Limb (tissue), 2 donors: ENCODE data around the gene RAMP1.
A peak's percentile ranks its signal among the peaks of the same experiment; 100 is the strongest.

ENCODE experiments used
- DNase-seq, 2 donors: peaks; one replicate each; pipeline ENCODE4 v3.0.0-alpha.2; 2016; ENCODE audit errors: extremely low spot score in 2 of 2

RAMP1 gene

DNA sequence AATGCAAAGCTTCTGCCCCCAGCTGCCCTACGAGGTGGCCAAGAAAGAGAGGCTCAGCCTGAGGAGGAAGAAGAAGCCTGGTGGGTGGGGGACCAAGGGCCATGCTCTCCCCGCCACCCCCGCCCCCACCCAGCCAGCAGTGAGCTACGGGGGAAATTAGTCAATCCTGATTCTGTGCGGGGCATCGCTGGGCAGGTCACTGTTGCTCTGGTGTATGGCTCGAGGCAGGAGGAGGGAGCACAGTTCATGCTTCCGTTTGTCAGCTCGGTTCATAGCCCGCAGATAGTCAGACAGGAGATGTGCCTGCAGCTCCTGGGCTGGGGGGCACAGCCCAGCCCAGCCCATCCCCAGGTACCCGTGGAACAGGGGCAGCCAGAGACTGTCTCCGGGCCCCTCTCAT is 17.1 kb downstream of the RAMP1 start:
- no peak for DNase-seq

DNA sequence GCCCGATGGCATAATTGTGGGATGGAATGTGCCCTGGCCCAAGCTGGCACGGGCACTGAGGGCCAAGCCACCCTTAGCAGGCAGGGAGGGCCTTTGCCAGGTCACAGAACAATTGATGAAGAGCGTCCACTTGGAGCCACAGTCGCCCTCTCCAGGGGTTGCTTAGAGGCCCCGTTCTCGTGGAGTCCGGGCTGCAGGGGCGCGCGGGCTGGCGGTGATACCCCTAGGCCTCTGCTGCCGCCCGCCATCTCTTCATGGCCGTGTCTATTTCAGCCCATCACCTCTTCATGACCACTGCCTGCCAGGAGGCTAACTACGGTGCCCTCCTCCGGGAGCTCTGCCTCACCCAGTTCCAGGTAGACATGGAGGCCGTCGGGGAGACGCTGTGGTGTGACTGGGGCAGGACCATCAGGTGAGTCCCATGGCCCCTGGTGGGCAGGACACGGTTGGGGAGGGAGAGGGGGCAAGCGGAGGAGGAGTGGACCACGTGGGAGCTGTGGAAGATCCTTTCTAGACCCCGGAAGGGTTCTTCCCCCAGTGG is 17.6 kb downstream of the RAMP1 start:
- no peak for DNase-seq

DNA sequence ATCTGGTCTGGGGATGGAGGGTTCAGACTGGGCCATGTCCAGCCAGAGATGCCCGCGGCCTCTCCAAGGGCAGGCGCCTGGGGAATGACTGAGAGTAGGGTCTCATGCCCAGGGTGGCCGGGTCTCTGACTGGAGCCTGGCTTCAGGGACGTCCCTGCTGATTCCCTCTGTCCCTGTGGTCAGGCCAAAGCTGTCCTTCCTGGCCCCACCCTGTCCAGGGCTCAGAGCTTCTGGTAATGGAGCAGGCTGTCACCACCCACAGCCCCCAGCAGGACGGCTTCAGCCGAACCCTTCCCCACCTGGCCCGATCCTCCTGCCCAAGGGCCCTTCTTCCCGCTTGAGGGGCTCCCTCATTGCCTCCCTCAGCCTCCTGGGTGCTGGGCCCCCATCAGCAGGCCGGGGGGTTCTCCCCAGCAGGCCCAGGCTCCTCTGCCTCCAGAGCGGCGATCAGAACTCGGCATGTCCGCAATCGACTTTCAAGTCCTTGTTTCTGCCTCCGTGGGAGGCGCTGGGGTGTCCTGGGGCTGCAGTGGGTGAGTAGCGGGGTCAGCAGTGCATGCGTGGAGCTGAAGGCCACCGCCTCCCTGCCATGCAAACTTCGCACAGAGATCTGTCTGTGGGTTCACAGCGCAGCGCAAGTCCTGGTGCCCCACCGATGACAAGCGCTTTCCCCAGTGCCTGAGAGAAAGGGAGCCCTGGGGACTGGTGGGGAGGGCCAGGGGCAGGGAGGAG is 18.3 kb downstream of the RAMP1 start:
- no peak for DNase-seq

DNA sequence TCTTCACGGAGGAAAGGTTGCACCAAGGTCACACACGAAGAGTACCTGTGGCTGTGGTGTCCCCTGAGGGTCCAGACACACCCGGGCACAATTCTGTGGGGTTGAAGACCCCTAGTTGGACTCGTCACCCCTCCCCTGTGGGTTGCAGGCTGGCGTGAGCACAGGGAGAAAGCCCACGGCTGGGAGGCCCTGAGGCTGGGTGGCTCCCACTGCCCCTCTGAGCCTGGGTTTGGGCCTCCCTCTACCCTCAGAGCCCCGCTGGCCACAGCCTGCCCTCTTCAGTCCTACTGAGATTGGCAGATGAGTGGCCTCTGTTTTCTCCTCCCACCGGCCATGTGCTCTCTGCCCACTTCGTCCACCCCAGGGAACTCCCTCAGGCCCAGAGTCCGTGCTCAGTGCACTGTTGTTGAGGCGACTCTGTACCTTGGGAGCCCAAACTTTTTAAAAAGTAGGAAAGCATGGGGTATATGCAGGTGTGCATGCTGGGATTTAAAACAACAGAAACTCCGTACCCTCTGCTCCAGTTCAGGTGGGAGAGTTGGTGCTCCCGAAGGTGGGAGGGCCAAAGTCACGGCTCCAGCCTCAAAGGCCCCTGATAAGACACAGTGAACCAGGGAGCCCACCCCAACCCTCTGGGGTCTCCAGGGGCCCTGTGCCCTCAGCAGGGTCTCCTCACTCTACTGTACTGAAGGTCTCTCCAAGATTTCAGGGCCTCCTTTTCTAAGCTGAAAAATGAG is 19.1 kb downstream of the RAMP1 start:
- DNase-seq, result no peak

DNA sequence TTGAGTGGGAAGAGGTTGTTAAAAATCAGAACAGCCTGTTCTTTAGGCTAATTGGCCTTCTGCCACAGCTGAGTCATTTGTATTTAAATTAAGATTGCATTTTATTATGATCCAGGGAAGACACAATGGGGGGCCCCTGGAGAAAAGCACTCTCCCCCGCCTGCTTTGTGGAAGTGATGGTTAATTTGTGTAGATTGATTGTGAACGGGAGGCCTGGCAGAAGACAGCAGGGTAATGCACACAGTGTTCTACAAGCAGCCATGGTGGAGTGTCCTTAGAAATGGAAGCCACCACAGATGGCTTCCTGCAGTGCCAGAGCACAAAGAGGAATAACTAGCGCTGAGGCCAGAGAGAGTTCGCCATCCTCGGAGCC is 19.6 kb downstream of the RAMP1 start:
- peak in 1 of 2 donors; percentile 33 for DNase-seq

DNA sequence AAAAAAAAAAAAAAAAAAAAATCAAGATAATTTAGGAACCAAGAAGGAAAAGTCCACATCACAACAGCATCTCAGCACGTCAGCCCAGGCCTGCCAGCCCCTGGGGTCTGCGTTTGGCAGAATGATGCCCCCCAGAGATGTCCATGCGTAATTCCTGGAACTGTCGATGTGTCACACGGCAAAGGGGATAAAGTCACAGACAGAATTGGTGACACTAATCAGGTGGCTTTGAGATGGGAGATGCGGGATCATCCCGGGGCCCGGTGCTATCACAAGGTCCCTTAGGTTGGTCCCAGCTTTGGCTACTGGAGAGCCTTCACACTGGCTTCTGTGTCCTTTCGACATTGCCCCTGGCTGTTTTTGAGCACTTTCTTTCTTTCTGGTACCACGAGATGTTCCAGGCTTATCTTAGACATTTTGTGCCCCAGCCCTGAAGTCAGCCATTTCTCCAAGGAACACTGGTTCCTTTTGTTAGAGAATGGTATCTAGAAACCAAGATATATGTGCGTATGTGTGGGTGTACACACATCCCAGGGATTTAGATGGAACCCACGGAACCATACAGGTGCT is 20.7 kb downstream of the RAMP1 start:
- DNase-seq, result no peak

DNA sequence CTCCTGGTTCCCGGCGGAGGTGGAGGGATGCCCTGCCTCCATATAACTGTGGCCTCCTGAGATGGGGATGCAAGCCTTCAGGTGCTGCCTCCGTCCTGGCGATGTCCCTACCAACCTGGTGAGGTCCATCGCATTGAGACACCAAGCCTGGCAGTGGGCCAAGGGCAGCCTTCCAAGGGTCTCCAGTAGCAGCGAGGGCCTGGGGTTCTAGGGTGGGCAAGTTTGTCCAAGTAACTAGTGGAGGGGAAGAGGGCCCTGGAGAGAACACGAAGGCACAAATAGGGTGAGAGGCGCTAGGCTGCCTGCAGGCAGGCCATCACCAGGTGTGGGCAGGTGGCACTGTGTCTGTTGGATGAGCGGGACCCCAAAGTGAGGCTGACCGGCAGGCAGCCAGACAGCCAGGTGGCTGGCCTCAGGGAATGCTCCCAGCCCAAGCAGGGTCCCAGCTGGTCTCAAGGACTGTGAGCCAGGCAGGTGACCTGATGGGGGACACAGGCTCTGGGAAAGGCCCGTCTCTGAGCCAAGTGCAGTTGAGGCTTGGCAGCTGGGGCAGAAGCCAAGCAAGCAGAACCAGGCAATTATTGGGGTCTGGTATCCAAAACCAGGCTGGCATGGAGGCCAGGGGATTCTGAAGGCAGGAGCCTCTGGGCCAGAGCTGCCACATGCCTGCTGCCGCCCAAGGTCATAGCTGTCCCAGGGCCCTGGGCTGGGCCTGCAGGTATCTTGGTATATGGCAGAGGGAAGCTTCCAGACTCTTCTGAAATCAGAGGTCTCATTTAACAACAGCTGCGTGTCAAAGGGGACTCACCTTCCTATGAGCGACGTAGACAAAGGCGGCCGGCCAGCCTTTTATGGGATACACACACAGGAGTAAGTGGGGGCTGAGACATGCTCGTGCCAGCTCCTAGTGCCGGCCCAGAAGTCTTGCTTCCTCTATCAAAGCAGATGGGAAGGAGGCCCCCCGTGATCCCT is 23.4 kb downstream of the RAMP1 start:
- DNase-seq, result no peak

DNA sequence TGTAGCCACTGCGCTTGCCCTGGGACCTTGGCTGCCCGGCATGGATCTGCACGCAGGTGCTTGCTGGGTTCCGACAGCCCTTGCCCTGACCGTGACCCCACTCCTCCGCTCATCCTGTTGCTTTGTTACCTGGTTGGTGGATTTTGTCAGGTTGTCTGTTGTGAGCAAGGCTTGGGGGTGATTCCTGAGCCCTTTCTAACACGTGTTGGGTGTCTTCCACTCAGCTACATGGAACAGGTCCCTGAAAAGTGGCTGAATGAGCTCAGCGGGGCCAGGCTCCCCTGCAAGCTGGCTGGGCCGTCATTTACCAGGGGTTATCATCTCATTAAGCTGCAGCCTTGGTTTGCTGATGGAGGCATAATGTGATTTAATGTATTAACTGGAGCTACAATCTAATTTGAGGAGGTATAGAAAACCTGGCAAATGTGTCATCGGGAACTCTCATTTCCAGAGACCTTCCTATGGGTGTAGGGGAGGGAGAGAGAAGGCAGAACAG is 24.6 kb downstream of the RAMP1 start:
- DNase-seq, result no peak

DNA sequence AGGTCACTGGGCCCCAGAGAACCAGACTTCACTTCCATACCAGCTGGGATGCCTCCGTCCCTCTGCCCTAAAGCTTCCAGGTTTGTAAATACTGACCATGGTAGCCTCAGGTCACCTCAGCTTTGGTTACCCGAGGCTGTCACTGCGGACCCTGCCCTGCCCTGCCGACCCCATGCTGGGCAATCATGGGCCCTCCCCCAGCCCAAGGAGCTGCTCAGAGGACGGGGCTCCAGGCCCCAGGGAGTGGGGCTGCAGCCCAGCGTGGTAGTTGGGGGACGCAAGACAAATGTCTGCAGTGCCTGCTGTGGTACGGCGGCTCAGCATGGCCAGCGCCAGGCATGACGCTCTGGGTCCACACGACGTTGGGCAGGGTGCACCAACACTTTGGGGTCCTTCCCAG is 25.3 kb downstream of the RAMP1 start:
- no peak for DNase-seq

DNA sequence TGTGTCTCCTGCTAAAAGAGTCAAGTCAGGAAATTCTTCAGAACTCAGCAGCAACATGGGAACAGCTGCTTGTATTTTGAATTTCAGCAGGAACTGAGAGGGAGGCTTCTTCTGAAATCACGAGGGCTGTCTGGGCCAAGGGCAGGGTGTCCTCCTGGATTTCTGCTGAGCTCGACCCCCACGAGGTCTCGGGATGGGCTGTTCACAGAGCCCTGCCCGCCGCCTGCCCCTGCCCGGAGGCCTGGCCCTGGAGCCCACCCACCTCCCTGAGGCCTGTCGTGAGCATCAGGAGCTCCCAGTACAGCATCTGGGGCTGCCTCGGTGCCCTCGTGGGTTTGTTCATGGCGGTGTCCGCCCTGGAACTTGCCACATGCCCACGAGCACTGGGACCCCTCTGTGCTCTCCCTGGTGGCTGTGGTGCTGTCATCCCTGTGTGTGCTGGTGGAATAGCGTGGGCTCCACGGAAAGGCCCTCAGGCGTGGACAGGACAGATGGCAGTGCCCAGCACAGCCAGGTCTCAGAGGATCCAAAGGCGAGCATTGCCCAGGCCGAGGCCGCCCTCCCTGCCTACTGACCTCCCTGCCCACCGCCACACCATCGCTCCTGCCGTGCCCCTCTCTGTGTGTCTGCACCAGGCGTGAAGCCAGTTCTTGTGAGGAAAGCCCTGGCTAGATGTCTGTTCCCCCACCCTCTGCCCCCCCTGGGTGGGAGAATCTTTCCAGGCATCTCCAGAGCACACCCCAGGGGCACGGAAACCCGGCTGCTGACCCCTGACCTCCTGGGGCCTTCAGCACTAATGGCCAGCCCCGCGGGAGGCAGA is 25.9 kb downstream of the RAMP1 start:
- peak in 1 of 2 donors; percentile 36 for DNase-seq

DNA sequence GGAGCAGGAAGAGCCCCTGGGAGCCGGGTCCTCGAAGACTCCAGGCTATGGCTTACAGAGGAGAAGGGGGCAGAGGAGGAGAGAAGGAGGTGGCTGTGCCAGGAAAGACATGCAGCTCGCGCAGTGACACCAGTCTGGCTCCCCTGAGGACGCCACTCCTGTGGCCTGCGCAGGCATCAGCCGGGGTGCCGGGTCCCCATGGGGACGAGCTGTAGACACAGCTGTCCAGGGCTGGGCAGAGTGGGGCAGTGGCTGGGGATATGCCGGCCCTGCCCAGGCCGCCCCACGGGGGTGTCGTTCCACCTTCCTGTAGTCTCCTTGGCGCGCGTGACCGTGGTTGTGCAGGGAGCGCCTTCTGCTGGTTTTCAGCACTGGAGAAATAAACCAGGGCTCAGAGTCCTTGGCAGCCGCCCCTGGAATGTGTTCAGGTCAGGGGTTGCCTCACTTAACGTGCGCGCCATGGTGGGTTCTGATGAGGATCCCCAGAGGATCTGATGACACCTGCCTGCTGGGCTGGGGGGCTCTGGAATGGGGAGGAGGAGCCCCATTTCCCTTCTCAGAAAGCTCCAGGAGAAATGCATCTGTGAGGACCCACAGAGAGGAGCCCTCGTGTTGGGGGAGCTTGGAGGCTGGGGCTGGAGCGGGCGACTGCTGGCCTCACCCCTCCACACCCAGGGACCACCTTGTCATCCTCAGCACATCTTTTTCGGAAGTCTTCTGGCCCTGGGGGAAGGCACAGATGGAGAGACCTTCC is 26.7 kb downstream of the RAMP1 start:
- DNase-seq, result peak in 1 of 2 donors; percentile 57

DNA sequence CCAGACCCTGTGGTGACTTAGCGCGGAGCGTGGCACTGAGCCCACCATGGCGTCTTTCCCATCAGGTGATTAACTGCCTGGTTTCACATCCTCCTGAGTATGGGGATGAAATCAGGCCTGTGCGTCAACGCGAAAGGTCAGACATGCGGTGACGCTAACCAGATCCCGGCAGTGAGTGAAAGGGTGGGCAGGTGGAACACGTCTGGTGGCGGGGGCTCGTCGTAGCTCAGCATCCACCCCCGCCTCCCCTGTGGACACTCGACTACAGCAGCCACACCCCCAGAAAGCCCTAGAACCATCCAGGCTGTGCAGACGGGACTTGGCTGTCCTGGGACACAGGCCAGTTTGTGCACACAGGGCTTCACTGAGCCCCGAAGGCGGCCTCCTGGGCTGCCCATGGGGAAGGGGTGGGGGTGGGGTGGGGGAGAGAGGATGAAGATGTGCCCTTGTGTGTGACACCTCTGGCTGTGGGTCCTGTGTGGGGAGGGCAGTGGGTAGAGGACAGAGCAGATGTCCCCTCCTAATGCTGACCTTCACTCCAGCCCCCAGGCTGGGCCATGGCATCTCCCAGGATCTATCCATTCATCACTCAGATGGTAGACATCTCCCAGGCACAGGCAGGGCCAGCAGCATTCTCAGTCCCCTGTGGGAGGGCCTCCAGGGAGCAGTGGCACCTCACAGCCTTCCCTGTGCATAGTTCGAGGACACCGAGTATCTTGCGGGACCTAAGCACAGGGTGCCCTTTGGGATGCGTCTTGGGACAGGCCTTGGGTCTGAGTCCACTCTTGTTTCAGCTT is 27.5 kb downstream of the RAMP1 start:
- peak in 1 of 2 donors; percentile 66 for DNase-seq

DNA sequence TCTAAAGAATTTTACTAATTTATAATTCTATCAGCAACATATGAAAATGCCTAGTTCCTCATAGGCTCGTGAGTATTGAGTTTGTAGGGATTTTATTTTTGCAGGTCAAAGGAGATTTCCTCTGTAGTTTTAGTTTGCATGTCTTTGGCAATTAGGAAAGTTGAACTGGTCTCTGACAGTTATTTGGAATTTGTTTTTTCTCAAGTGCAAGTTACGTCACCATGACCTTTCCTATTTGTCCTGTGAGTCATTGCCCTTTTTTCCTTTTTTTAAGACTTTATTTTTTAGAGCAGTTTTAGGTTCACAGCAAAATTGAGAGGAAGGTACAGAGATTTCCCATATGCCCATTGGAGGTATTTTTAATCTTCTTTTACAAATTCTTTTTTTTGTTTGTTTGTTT is 29.0 kb downstream of the RAMP1 start:
- DNase-seq, result no peak

DNA sequence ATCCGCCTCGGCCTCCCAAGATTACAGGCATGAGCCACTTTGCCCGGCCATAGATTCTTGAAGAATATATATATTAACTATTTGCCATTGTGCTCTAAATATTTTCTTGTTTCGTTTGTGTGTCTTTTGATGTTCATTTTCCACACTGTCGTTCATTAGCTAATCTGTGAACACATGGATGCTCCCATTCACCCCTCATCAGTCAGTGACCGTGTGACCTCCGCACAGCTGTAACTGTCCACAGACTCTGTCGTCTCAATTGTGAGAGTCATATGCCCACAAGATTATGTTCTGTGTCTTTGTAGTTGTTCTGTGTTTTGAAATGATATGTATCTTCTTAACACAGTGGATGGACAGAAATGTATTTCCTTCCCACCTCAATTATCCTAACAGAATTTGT is 29.6 kb downstream of the RAMP1 start:
- no peak for DNase-seq

DNA sequence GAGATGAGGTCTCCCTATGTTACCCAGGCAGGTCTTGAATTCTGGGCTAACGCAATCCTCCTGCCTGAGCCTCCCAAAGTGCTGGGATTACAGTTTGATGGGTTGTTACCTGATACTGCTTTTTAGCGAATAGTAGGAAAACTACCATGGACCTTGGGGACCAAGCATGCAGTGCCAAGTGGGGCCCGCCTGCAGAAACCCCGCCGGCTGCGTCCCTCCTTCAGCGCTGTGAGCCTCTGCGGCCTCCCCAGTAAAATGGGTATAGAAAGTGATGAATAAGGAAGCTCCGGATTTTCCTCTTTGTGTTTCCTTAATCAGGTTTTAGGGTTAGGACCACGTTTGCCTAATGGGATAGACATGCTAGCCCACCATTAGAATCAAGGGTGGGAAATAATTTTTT is 30.4 kb downstream of the RAMP1 start:
- DNase-seq, result no peak

DNA sequence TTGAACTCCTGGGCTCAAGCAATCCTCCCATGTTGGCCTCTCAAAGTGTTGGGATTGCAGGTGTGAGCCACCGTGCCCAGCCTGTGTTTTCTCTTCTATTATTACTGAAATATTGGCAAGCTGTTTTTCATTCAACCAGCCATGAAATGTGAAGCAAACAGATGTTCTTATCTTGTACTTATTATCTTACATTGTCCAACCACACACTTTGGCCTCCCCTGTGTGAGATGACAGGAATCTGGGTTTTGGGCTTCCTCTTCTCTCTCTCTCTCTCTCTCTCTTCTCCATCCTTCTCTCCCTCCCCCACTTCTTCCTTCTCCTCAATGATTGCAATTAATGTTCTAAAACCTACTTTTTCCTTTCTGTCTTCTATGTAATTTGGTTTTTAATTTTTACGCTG is 33.1 kb downstream of the RAMP1 start:
- no peak for DNase-seq

DNA sequence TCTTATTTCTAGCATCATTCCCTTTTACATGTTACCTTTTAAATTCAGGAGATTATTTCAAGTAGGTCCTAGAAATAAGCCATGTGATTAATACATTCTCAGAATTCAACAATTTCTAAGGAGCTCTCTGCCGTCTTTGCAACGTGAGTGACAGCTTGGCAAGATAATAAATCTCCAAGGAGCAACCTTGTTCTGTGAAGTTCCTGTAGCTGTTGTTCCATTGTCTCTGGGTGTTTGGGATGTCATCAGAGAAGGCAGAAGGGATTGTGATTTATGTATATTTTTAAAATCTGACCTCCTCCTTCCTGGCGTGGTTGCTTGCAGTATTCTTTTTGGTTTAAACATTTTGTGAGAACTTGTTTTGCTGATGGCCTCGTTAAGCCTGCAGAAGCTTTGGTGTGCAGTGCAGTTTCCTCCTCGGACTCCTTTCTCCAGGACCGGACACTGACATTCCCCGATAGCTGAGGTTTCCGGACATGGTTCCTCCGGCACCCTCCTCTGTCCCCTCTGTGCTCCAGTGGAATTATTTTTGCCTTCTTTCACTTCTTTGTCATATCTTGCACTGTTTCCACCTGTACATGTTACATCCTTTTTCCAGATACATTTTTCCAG is 33.7 kb downstream of the RAMP1 start:
- no peak for DNase-seq

DNA sequence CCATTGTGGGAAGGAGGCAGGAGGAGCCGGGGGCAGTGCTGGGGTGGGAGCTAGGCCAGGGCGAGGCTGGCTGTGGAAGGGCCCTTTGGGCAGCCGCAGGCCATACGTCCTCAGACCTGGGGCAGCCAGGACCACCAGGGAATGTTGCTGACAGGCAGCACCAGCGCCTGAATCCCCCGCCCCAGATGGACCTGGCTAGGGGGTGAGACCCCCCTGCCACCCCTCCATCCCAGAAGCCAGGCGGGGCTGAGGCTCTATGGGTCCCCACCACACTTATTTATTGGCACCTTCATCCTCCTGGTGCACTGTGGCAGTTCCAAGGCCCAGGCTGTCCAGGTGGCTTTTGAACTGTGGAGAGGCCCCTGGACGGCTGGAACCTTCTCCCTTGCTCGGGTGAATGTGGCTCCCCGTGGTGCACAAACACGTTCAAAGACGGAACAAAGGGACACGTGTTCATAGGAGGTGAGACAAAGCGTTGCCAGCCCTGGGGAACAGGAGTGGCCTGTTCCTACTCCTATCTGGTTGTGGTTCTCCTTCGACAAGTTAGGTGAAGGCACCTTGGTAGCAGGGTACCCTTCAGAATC is 35.1 kb downstream of the RAMP1 start:
- no peak for DNase-seq
